Liver (tissue), 3 donors: ENCODE results near the gene RAB3GAP2.
"Not testable (repeated sequence)": the region's sequence is repeated elsewhere in the genome, so short reads cannot be mapped to it uniquely, and the experiment has no call there.

ENCODE experiments used
- ATF3 ChIP-seq: IDR thresholded peaks from 2 replicates; pipeline ENCODE4 v1.6.1; 2016; ENCODE audit warnings: antibody characterized with exemption
- CTCF ChIP-seq: fragments of 150-350 bp; IDR thresholded peaks from 2 replicates; pipeline ENCODE4 v1.5.1; 2017; ENCODE audit warnings: improper control_type of control experiment, low read depth, low read length; ENCODE audit not compliant: missing input control
- FOXA1 ChIP-seq: IDR thresholded peaks from 2 replicates; pipeline ENCODE4 v1.6.1; 2016; ENCODE audit warnings: antibody characterized with exemption
- GABPA ChIP-seq, 2 donors: IDR thresholded peaks in 1 of 2; conservative IDR thresholded peaks in 1 of 2; 2 replicates each; pipeline ENCODE4 v1.6.1; 2016; ENCODE audit warnings: antibody characterized with exemption in 2 of 2, mild to moderate bottlenecking in 1 of 2, moderate library complexity in 1 of 2
- JUND ChIP-seq, 2 donors: IDR thresholded peaks; 2 replicates each; pipeline ENCODE4 v1.6.1; 2016; ENCODE audit warnings: antibody characterized with exemption in 2 of 2
- MAX ChIP-seq: IDR thresholded peaks from 2 replicates; pipeline ENCODE4 v1.6.1; 2016; ENCODE audit warnings: antibody characterized with exemption
- NR2F2 ChIP-seq: IDR thresholded peaks from 2 replicates; pipeline ENCODE4 v1.6.1; 2016; ENCODE audit warnings: antibody characterized with exemption
- RAD21 ChIP-seq, 2 donors: IDR thresholded peaks; 2 replicates each; pipeline ENCODE4 v1.6.1; 2016; ENCODE audit warnings: antibody characterized with exemption in 2 of 2, mild to moderate bottlenecking in 2 of 2
- REST ChIP-seq: IDR thresholded peaks from 2 replicates; pipeline ENCODE4 v1.6.1; 2016; ENCODE audit warnings: antibody characterized with exemption, mild to moderate bottlenecking
- SP1 ChIP-seq: IDR thresholded peaks from 2 replicates; pipeline ENCODE4 v1.6.1; 2018; ENCODE audit warnings: antibody characterized with exemption, mild to moderate bottlenecking
- TAF1 ChIP-seq: conservative IDR thresholded peaks from 2 replicates; pipeline ENCODE4 v1.6.1; 2016; ENCODE audit warnings: antibody characterized with exemption, mild to moderate bottlenecking
- YY1 ChIP-seq: IDR thresholded peaks from 2 replicates; pipeline ENCODE4 v1.6.1; 2016; ENCODE audit warnings: antibody characterized with exemption, mild to moderate bottlenecking
- ZBTB33 ChIP-seq: IDR thresholded peaks from 2 replicates; pipeline ENCODE4 v1.6.1; 2016; ENCODE audit warnings: antibody characterized with exemption
- donor health status: healthy.
- donor health status: healthy.

GRCh38 chr1:220112600-220112999 is 159.7 kb downstream of the RAB3GAP2 start:
- not testable (repeated sequence) for TF ChIP-seq CTCF; YY1; SP1; RAD21 (IDR thresholded peaks at IDR 0.05); TAF1; NR2F2; REST; ATF3; MAX; JUND (IDR thresholded peaks at IDR 0.05); GABPA (IDR thresholded peaks at IDR 0.05 in 1 of 2, conservative IDR thresholded peaks at IDR 0.05 in 1 of 2); FOXA1; ZBTB33
